SKM-1 treated with dmso at 0.1 percent for 144 hours (cell line): ENCODE measurements around the gene PLGRKT.
"Not testable (repeated sequence)": the region's sequence is repeated elsewhere in the genome, so short reads cannot be mapped to it uniquely, and the experiment has no call there.

Source experiments
- DNase-seq: peaks from one replicate; lab custom pipeline; 2025; ENCODE audit not compliant: unreplicated experiment; lab: John Stamatoyannopoulos, UW

The PLGRKT gene

DNA sequence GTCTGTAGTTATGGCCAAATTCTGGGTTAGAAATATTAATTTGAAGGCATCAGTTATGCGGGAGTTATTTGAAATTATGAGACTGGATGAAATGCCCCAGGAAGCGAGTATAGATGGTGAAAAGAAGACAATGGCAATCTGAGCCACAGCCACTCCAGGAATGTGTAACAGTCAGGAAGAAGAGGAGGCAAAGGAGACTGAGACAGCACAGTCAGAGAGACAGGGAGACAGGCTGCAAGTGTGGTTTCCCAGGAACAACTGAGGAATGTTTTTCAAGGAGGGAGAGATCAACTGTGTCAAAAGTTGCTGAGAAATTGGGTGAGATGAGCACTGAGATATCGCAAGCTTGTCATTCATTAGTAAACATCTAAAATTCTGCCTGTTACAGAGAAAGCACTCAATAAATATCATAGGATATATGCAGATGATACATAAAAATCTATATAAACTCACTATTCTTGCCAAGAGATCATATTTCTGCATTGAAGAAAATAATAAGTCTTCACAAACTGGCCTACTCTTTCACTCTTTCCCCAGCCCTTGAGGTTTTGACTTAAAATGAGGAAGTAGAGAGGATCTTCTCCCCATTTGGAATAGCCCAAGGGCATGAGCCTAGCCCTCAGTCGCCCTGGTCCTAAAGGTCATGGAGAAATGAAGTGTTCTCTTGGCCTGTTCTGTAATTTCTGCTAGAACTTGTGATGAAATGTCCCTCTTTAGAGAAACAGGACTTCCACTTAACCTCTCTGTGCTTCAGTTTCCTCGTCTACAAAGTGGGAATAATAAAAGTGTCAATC is 49.5 kb downstream of the PLGRKT start:
- DNase-seq = peak; percentile 64

DNA sequence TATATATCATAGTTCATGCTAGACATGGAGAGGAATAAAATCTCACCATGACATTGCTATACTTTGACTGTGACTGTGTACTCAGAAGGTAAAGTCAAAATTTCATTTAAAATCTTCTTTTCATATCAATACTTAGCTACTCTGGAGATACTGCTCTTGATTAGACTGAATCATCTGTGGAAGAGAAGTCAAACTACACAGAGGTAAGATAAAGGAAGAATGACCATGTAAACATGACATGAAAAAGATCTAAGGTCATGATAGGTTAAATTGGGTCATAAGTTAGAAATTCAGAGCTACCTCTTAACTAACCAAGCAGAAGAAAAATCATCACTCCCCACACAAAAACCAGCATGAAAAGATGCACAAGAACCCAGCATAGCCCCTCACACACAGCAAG is 53.3 kb downstream of the PLGRKT start:
- no peak for DNase-seq

DNA sequence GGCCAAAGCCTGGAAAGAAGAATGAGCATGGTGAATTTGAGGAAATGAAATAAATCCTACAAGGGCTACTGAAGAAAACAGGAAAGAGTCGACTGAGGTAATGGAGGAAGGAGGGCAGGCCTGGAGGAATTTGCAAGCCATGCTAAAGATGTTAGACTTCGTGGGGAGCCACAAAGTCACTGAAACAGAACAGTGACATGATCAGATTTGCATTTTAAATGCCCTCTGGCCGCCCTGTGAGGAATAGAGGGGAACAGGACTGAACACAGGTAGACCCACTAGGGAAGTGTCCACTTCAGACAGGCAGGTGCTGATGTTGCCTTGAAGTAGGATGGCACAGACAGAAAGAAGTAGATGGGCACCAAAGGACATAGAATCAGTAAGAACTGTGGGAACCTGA is 55.2 kb downstream of the PLGRKT start:
- DNase-seq = no peak

- DNase-seq = no peak
These were observed 61.8 kb downstream of the PLGRKT start for GRCh38 chr9:5375790-5376477.

GRCh38 chr9:5375091-5375490 is 62.6 kb downstream of the PLGRKT start:
- DNase-seq = no peak

DNA sequence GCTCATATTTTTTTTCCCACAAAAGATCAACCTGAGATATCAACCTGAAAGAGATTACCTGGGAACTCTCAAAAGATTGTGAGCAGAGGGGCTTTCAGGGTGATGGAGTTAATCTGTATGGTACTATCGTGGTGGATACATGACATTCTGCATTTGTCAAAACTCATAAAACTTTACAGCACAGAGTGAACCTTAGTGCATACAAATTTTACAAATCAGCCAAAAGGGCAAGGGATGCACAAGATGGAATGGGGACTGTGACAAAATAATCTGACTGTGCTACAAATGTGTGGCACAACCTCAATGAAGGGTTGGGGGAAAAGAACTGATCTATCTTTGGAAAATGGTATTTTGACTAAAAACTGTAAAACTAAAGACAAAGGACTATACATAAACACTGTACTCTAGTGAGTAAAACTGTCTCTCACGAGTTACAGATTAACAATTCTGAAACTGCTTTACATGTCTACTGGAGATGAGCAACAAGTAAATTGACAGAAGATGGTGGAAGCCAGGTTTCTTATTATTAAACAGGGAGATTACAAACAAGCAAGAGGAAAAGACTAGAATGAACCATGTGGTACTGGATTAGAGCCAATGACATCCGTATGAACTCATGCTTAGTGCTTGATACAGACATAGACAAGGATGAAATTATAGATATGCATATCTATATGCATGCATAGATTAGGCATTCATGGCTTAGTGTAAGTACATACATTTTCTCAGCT is 73.3 kb downstream of the PLGRKT start:
- no peak for DNase-seq

- DNase-seq = no peak
These were observed 76.3 kb downstream of the PLGRKT start for GRCh38 chr9:5361326-5362010.

DNA sequence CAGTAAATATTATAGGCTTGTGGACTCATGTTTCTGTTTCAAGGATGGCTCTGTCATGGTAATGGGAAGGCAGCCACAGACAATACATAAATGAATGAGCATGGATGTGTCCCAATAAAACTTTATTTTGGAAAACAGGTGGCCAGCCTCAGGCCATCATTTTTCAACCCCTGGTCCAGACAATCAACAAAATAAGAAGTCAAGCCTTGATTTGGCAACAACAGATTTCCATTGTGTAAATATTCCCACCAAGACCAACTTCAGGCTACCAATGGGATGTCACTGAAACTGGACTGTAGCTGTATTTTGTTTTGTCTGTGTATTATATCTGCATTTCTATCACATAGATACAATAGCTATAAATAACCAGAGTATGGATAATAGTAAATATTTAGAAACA is 77.4 kb downstream of the PLGRKT start:
- no peak for DNase-seq

DNA sequence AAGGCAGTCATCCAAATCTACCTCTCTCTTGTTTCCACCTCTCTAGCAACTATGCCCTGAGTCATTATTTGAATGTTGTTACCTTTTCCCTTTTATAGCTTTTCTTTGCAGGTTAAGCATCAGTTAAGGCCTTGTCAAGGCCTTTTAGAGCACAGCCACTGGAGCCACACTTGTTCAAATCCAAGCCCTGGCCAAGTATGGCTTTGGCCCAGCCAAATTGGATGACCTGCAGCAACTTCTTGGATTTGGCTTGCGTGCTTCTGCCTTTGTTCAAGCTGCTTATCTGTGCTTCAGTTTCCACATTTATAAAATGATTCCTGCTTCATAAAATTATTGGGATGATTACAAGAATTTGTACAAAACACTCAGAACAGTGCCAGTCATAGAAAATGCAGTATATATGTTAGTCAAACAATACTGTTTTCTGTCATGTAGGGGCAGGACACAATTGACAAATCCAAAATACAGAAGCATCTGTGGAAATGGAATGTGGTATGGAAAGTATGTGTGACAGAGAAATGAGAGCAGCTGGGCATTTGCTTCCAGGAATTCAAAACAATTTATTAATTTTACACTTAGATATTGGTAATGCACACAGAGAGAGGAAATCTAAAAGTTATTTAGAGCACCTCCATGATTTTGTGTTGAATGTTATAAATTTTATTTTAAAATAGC is 80.2 kb downstream of the PLGRKT start:
- no peak for DNase-seq

DNA sequence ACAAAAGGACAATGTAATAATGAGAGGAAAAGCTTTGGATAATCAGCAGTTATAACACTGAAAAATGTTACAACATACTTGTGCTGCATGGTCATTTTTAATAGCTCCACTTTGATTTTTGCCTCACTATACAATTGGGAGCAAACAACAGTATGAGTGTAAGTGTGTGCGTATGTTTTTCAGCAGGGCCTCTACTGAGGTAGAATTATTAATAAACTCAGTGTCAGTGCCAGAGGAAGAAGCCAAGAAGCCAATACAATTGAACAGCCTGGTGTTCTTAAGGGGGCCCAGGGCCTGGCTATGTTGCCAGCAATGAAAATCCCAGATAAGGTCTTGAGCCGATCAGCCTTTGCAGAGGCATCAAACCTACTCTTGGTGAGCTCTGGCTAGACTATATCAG is 81.9 kb downstream of the PLGRKT start:
- DNase-seq = no peak

- DNase-seq = no peak
These were observed 82.5 kb downstream of the PLGRKT start for GRCh38 chr9:5355226-5355625.

GRCh38 chr9:5354184-5354583 is 83.5 kb downstream of the PLGRKT start:
- DNase-seq = no peak

DNA sequence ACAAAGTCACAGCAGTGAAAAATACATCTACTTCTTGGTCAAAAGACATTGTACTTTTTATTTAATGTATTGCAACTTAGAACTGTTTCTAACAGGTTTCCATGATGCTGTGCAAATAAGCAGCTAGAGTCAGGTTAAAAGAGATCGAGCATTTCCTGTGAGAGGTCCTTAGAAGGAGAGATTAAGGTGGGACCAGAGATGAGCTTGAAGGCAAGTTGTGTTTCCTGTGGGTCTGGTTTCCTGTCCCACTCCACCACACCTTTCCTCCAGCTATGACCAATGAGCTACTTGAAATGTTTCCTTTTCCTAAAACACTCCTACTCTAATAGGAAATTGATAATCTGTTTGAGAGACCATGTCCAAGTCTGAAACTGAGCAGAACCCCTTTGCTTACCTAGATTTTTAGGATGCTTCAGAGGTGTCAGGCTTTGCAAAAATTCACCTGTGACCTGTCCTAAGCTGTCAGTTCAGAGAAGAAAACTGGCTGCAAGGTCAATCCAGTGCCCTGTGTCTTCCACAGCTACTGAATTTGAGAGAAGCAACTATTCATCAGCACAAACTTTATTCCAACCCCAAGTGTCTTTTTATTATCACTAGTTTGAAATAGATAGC is 85.0 kb downstream of the PLGRKT start:
- no peak for DNase-seq

DNA sequence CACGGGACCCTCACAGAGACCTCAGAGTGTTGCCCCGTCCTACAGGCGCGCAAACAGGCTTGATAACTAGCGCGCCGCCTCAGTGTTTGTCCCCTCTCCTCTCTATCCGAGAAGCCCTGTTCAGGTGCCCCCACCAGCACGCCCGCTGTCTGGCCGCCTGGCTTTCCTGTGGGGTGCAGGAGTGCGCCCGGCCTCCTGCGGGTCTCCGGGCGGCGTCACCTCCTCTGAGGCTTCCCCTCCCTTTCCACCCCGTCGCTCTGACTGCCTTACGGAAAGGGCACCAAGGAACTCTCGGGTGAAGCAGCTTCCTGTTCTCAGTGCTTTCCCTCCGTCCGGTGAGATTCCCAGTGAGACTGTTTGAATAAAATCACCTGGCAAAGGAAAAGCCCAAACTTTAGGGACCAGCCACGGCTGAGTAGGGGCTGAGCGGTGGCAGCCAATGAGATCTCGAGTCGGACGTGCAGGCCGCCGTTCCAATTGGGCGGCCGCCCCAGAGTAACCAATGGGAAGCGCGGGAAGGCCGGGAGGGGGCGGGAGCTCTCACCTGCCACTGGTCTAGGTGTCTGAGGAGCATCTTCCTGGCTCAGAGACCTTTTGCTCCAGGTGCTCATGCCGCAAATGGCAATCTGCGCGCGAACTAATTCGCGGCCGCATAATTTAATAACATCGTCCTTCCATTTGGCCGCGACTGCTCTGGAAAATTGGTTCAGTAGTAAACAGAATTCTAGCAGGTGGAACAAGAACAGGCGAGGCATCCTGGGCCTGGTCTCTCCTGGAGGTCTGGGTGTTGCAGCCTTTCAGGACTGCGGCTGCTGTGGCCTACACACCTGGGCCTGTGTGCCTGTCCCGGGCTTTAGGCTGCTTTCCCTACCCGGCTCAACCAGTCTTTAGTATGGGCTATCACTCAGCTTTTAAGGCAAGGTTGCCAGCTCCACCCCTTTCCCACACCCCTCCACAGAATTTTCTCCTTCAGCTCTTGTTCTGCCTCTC is 98.4 kb downstream of the PLGRKT start, which contains the start of gene RLN1:
RLN1 (minus strand) TSS at position 885 of the 990 bp plus-strand sequence; CDS start at position 755, 130 bp downstream.
- DNase-seq = not testable (repeated sequence)

DNA sequence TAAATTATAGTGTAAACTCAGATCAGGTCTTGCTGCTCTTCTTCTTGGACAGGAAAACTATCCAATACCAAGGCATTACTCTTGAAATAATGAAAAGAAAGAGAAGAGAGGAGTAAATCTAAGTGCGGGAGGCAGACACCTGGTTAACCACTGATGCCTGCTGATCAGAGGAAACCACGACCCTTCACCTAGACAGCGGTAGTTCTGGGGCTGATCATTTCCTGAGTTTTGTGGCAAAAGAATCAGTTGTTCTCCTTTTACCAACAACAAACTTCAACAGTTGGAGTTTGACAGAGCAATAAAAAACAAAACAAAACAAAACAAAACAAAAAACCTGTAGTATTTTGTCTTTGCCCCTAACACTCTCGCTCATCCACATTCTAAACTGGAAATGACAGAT is 101.0 kb downstream of the PLGRKT start:
- no peak for DNase-seq

- DNase-seq = not testable (repeated sequence)
These were observed 106.4 kb downstream of the PLGRKT start for GRCh38 chr9:5331276-5331675.

DNA sequence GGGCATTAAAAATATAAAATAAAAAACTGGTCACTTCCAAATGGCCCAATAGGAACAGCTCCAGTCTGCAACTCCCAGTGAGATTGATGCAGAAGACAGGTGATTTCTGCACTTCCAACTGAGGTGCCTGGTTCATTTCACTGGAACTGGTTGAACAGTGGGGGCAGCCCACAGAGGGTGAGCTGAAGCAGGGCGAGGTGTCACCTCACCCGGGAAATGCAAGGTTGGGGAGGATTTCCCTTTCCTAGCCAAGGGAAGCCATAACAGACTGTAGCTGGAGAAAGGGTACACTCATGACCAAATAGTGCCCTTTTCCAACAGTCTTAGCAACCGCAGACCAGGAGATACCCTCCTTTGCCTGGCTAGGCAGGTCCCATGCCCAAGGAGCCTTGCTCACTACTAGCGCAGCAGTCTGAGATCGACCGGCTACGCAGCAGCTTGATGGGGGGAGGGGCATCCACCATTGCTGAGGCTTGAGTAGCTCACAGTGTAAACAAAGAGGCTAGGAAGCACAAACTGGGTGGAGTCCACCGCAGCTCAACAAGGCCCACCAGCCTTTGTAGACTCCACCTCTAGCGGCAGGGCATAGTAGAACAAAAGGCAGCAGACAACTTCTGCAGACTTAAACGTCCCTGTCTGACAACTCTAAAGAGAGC is 110.7 kb downstream of the PLGRKT start:
- DNase-seq = no peak

DNA sequence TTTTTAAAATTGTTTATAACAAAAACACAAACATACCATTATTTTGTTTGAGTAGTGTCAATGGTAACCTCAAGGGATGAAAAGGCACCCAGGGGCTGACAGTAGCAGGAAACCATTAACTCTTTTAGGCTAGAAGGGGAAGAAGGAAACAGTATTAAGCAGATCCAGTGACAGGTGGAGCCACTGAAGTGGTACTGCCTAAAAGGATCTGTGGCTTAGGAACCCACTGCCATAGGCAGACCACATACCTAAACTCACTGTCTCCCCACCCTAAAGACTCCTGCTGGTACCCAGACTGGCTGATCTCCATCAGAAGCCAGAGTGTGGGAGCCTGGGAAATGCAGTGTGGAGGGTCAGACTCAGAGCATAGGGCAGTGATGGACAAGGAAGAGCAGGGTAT is 111.5 kb downstream of the PLGRKT start:
- no peak for DNase-seq
